HG03520 (cell line): Measurements from ENCODE around the gene PSMA7.

ENCODE experiments used
- ATAC-seq: cut with Tn5 transposase; IDR thresholded peaks from one replicate; pipeline ENCODE4 v1.9.1; 2021; ENCODE audit warnings: mild to moderate bottlenecking, moderate library complexity; ENCODE audit not compliant: unreplicated experiment

Gene PSMA7

DNA sequence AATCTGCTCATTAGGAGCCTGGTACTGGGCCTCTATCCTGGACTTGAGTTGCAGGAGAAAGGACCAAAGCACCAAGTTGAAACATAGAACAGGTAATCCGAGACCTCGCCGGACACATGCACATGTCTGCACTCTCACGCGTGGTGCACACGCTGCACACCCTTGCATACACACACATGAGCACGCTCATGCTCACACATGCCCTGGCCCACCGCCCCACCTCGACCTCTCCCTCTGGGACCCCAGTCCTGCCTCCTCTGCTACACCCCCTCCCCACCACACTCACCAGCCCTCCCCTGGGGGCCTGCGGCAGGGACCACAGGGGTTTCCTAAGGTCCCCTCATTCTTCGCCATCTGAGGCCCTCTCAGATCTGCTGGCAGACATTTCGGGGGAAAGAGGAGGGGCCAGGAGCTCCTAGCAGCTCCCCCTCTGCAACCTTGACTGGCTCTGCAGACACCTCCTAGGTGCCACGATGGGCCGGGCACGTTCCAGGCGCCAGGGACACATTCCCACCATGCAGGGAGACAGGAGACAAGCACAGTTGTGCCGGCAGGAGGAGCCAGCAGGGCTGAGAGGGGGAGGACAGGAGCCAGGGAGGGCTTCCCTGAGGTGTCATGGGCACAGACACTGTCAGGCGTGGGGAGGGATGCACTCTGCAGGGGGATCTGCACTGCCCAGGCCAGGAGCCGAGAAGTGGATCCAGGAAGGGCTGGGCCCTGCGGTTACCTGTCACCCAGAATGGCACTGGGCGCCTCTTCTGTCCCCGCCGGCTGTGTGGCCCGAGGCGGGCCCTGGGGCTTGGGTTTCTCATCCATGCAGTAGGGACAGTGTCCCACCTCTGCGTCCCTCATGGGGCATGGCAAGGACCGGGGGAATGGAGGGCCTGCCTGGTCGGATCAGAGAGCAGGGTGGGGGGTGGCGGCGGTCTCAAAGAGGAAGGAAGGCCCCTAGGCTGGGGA lies 46.5 kb downstream of the PSMA7 start:
- ATAC-seq: no peak

GRCh38 chr20:62089393-62089792 lies 53.8 kb downstream of the PSMA7 start:
- ATAC-seq: no peak

- no peak for ATAC-seq
Measured at GRCh38 chr20:62088258-62089127, 54.7 kb downstream of the PSMA7 start.

- ATAC-seq: no peak
Measured at GRCh38 chr20:62087632-62088031, 55.6 kb downstream of the PSMA7 start.

DNA sequence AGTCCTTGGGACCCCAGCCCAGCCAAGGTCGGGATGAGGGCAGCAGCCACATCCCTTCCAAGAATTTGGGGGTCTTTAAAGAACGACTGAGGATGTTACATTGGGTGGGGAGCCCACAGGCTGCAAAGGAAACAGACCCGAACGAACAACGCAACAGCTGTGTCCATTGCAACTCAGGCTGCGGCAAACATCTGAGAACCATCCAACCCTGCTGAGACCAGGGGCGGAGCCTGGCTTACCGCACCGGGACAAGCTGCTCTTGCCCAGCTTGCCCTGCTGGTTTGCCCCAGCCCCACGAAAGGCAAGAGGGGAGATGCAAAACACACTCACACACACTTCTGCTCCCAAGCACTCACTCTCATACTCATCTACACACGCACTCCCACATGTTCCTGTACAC lies 56.0 kb downstream of the PSMA7 start:
- ATAC-seq: no peak
